ENCODE measurements around the gene BSDC1. TPM values are rescaled to one million over a fixed set of nuclear protein-coding genes. Genes with fewer than 3 reads are reported as not detected.

Gene BSDC1
- total RNA-seq, 4 donors from 2014 or later, result 49.4 to 92.1 (median 71.9) TPM

GRCh38 chr1:32334864-32335534 is 59.2 kb downstream of the BSDC1 start:
- TF ChIP-seq, protein P1, sequence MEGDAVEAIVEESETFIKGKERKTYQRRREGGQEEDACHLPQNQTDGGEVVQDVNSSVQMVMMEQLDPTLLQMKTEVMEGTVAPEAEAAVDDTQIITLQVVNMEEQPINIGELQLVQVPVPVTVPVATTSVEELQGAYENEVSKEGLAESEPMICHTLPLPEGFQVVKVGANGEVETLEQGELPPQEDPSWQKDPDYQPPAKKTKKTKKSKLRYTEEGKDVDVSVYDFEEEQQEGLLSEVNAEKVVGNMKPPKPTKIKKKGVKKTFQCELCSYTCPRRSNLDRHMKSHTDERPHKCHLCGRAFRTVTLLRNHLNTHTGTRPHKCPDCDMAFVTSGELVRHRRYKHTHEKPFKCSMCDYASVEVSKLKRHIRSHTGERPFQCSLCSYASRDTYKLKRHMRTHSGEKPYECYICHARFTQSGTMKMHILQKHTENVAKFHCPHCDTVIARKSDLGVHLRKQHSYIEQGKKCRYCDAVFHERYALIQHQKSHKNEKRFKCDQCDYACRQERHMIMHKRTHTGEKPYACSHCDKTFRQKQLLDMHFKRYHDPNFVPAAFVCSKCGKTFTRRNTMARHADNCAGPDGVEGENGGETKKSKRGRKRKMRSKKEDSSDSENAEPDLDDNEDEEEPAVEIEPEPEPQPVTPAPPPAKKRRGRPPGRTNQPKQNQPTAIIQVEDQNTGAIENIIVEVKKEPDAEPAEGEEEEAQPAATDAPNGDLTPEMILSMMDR (IDR thresholded peaks at IDR 0.05; ENCODE audit: low read depth), result no peak

DNA sequence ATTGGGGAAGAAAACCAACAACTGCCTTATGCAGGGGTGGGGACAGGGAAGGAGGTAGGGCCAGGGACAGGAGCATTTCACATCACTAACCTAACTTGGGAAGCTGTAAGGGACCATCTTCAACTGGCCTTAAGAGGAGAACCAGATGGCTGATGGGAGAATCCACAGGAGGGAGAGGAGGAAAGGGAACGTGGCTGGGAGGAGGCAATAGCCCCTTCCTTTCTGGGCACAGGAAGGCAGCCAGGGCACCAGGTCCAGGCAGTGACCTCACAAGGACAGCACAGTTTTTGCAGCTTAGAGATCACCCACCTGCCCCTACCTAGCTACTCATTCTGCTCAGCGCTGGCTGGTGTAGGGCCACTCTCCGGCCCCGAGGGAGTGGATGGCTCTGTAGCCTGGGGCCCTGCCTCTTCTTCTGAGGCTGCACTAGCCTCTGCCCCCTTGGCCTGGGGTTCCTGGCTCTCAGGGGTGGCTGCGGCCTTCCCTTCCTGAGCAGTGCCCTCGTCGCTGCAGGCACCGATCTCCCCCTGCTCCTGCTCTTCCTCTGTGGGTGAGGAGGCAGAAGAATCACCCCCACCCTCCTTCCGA is 59.9 kb downstream of the BSDC1 start:
- TF ChIP-seq, protein P1 (IDR thresholded peaks at IDR 0.05; ENCODE audit: low read depth), result no peak

DNA sequence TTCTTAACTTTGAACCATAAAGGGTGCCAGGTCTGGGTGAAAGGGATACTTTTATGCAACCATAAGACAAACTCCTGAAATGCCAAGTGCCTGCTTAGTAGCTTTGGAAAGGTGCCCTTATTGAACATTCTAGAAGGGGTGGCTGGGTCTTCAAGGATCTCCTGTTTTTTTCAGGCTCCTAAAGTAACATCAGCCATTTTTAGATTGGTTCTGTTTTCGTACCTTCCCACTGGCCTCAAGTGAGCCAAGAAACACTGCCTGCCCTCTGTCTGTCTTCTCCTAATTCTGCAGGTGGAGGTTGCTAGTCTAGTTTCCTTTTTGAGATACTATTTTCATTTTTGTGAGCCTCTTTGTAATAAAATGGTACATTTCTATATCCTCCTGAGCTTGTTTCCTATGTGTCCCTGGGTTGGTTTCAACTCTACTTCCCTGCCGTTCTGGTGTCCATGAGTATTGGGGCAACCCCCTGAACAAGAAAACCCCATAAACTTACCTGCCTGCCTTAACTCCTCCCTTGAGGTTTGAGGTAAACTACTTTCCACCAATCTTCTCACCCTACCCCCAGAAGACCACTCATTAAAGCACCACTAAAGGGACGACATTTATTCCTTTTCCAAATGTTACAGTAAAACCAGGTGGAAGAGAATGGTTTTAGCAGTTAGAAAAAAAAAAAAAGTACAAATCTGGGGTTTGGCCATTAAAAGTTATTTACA is 60.8 kb downstream of the BSDC1 start:
- TF ChIP-seq, protein P1 (IDR thresholded peaks at IDR 0.05; ENCODE audit: low read depth), result no peak

- TF ChIP-seq, protein P1 (IDR thresholded peaks at IDR 0.05; ENCODE audit: low read depth), result no peak
Observed at GRCh38 chr1:32332290-32333079, 61.8 kb downstream of the BSDC1 start.

DNA sequence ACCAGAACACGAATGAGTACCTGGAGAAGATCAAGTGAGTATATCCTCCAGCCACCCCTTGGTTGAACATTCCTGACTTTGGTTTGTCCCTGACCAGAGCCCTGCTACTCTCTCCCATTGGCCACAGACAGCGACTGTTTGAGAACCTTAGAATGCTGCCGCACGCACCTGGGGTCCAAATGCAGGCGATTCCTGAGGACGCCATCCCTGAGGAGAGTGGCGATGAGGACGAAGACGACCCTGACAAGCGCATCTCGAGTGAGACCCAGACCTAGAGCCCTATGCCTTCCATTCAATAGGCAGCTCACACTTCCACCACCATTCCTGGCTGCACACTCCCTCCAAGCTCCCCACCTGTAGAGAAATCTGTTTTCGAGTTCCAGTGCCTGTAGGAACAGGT is 62.7 kb downstream of the BSDC1 start:
- TF ChIP-seq, protein P1 (IDR thresholded peaks at IDR 0.05; ENCODE audit: low read depth), result no peak

DNA sequence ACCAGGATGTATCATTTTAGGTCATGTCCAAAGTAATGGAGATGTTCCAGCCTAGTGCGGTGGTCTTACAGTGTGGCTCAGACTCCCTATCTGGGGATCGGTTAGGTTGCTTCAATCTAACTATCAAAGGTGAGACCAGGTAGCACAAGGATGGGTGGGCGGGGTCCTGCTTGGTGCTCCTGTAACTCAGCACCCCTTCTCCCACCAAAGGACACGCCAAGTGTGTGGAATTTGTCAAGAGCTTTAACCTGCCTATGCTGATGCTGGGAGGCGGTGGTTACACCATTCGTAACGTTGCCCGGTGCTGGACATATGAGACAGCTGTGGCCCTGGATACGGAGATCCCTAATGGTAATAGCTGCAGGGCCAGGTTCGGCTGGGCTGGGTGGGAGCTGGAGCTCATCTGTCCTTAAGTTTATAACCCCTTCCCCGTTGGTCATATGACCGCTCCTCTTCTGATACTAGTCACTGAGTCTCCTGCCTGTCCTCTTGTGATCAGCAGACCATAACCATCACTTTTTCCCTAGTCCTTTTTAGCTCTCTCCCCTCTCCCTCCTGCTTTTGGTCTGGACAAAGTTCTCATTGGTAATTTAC is 63.6 kb downstream of the BSDC1 start:
- TF ChIP-seq, protein P1 (IDR thresholded peaks at IDR 0.05; ENCODE audit: low read depth), result no peak
